SK-N-SH (cell line): ENCODE measurements around the gene AP2A2. TPM values are rescaled to one million over a fixed set of nuclear protein-coding genes. Genes with fewer than 3 reads are reported as not detected.
A peak's percentile ranks its signal among the peaks of the same experiment; 100 is the strongest.

Source experiments
- CTCF ChIA-PET: fragments of 300-600, 350-600 bp; formaldehyde crosslinking; extraction: SDS; loops from one replicate; lab custom pipeline; 2021; lab: Yijun Ruan, JAX
- POLR2A ChIA-PET: fragments of 350-600 bp; sonication (Branson Sonifier 250); formaldehyde crosslinking; extraction: SDS; loops from one replicate; lab custom pipeline; 2020; ENCODE audit warnings: antibody characterized with exemption, inconsistent platforms; lab: Yijun Ruan, JAX
- DNase-seq: peaks from one replicate; pipeline ENCODE4 v3.0.0; 2012
- H2AFZ ChIP-seq: fragments of 200-600 bp; sonication (generic); 2 replicates; pipeline ENCODE4 v1.8.1; 2016; ENCODE audit warnings: antibody characterized with exemption, mild to moderate bottlenecking, low read depth
- H3F3A ChIP-seq: fragments of 200-600 bp; sonication (generic); replicated peaks from 2 replicates; pipeline ENCODE3; 2016; ENCODE audit warnings: antibody characterized with exemption, mild to moderate bottlenecking; ENCODE audit not compliant: insufficient read depth
- H3K27ac ChIP-seq, 2 experiments: fragments of 200-500 bp in 1 of 2; fragments of 200-600 bp in 1 of 2; sonication (Bioruptor generic) in 1 of 2; sonication (generic), shearing (Covaris generic) in 1 of 2; 2 replicates each; pipeline versions ENCODE4 v1.5.1 to v1.6.1; 2014 to 2016; ENCODE audit warnings: low read depth in 2 of 2, inconsistent platforms in 1 of 2, low read length in 1 of 2, mild to moderate bottlenecking in 1 of 2, mixed read lengths in 1 of 2
- H3K27me3 ChIP-seq: fragments of 200-600 bp; sonication (generic), shearing (Covaris generic); 2 replicates; pipeline ENCODE4 v1.6.1; 2016; ENCODE audit warnings: mixed run types; ENCODE audit not compliant: insufficient read depth
- H3K36me3 ChIP-seq, 2 experiments: fragments of 200-500 bp in 1 of 2; fragments of 200-600 bp in 1 of 2; sonication (Bioruptor generic) in 1 of 2; sonication (generic) in 1 of 2; replicated peaks in 1 of 2; 2 replicates each; pipeline versions ENCODE3 to v1.5.1; 2014 to 2016; ENCODE audit warnings: low read length in 1 of 2, mild to moderate bottlenecking in 1 of 2; ENCODE audit not compliant: insufficient read depth in 2 of 2, control insufficient read depth in 1 of 2
- H3K4me1 ChIP-seq, 2 experiments: fragments of 200-500 bp in 1 of 2; fragments of 200-600 bp in 1 of 2; sonication (Bioruptor generic) in 1 of 2; sonication (generic), shearing (Covaris generic) in 1 of 2; 2 replicates each; pipeline versions ENCODE4 v1.5.1 to v1.6.1; 2014 to 2016; ENCODE audit warnings: low read depth in 1 of 2, low read length in 1 of 2, mixed run types in 1 of 2; ENCODE audit not compliant: insufficient read depth in 2 of 2, control insufficient read depth in 1 of 2
- H3K4me2 ChIP-seq: fragments of 200-600 bp; sonication (generic), shearing (Covaris generic); 2 replicates; pipeline ENCODE4 v1.6.1; 2017; ENCODE audit warnings: mixed run types
- H3K4me3 ChIP-seq, 2 experiments: fragments of 200-500 bp in 1 of 2; fragments of 200-600 bp in 1 of 2; sonication (Bioruptor generic) in 1 of 2; sonication (generic), shearing (Covaris generic) in 1 of 2; 2 replicates each; pipeline versions ENCODE4 v1.5.1 to v1.8.1; 2014 to 2016; ENCODE audit warnings: low read depth in 2 of 2, inconsistent platforms in 1 of 2, low read length in 1 of 2, mild to moderate bottlenecking in 1 of 2, mixed read lengths in 1 of 2, moderate library complexity in 1 of 2
- H3K79me2 ChIP-seq: fragments of 200-600 bp; sonication (generic); 2 replicates; pipeline ENCODE4 v1.8.1; 2017; ENCODE audit warnings: mild to moderate bottlenecking; ENCODE audit not compliant: insufficient read depth
- H3K9ac ChIP-seq: fragments of 200-600 bp; sonication (generic); 2 replicates; pipeline ENCODE4 v1.6.1; 2017; ENCODE audit warnings: mixed run types
- H3K9me2 ChIP-seq: fragments of 200-600 bp; sonication (generic); 2 replicates; pipeline ENCODE4 v1.6.1; 2017; ENCODE audit warnings: mixed run types
- H3K9me3 ChIP-seq: fragments of 200-600 bp; sonication (generic); 2 replicates; pipeline ENCODE4 v1.6.1; 2017; ENCODE audit warnings: mixed run types, mild to moderate bottlenecking, moderate library complexity
- H4K20me1 ChIP-seq: fragments of 200-600 bp; sonication (generic); 2 replicates; pipeline ENCODE4 v1.6.1; 2017; ENCODE audit warnings: mild to moderate bottlenecking, mixed run types; ENCODE audit not compliant: insufficient read depth
- FOSL2 ChIP-seq: IDR thresholded peaks from 2 replicates; pipeline ENCODE4 v1.4.0; 2012; ENCODE audit warnings: low read depth, mild to moderate bottlenecking, moderate library complexity, borderline replicate concordance
- FOXJ3 ChIP-seq: sonication (generic); formaldehyde crosslinking; IDR thresholded peaks from 2 replicates; pipeline ENCODE4 v1.5.1; 2020; ENCODE audit warnings: mild to moderate bottlenecking, missing genetic modification reagents
- FOXM1 ChIP-seq: IDR thresholded peaks from 2 replicates; pipeline ENCODE4 v1.4.0; 2012; ENCODE audit warnings: low read depth, mild to moderate bottlenecking
- GABPA ChIP-seq: IDR thresholded peaks from 2 replicates; pipeline ENCODE4 v1.4.0; 2012; ENCODE audit warnings: low read depth, mild to moderate bottlenecking
- MEF2A ChIP-seq: IDR thresholded peaks from 2 replicates; pipeline ENCODE4 v1.4.0; 2012; ENCODE audit warnings: low read depth, borderline replicate concordance
- NFIC ChIP-seq: IDR thresholded peaks from 2 replicates; pipeline ENCODE4 v1.4.0; 2012; ENCODE audit warnings: borderline replicate concordance
- RAD21 ChIP-seq: IDR thresholded peaks from 2 replicates; pipeline ENCODE4 v1.6.1; 2012; ENCODE audit warnings: mild to moderate bottlenecking, low read length
- SMC3 ChIP-seq: IDR thresholded peaks from 2 replicates; pipeline ENCODE4 v1.6.1; 2012; ENCODE audit warnings: low read depth, low read length, improper control_type of control experiment
- TEAD4 ChIP-seq: IDR thresholded peaks from 2 replicates; pipeline ENCODE4 v1.4.0; 2012; ENCODE audit warnings: mild to moderate bottlenecking, borderline replicate concordance; ENCODE audit not compliant: insufficient read depth
- YY1 ChIP-seq: IDR thresholded peaks from 2 replicates; pipeline ENCODE4 v1.4.0; 2012; ENCODE audit warnings: low read depth, mild to moderate bottlenecking
- WGBS: methylation state at CpG from one replicate; pipeline ENCODE4 v1.1.6; 2017; ENCODE audit warnings: low lambda C conversion rate; 5-methylcytosine and 5-hydroxymethylcytosine counted together
- polyA plus RNA-seq, 3 experiments: library from polyadenylated mRNA; depleted of rRNA; stranded (reverse); fragments of >200 nt; gene quantifications; 2 replicates each; pipeline ENCODE4 v1.2.3, GENCODE V29; 2012
- TF ChIP-seq, protein P1 (sequence below): IDR thresholded peaks from 2 replicates; pipeline ENCODE4 v1.4.0; 2012; ENCODE audit warnings: low read depth, borderline replicate concordance
- TF ChIP-seq, protein P2 (sequence below): IDR thresholded peaks from 2 replicates; pipeline ENCODE4 v1.6.1; 2012; ENCODE audit warnings: mild to moderate bottlenecking, low read depth, low read length, moderate library complexity
- TF ChIP-seq, protein P3 (sequence below): IDR thresholded peaks from 2 replicates; pipeline ENCODE4 v1.4.0; 2012; ENCODE audit warnings: low read depth
- TF ChIP-seq, protein P4 (sequence below): fragments of 150-350 bp; IDR thresholded peaks from 2 replicates; pipeline ENCODE4 v1.6.1; 2017; ENCODE audit warnings: antibody characterized with exemption, low read length, low read depth, borderline replicate concordance

Gene AP2A2
- polyA plus RNA-seq, 1 of the 3 experiments (the other 2 are of a cell fraction) = 42.7 TPM

DNA sequence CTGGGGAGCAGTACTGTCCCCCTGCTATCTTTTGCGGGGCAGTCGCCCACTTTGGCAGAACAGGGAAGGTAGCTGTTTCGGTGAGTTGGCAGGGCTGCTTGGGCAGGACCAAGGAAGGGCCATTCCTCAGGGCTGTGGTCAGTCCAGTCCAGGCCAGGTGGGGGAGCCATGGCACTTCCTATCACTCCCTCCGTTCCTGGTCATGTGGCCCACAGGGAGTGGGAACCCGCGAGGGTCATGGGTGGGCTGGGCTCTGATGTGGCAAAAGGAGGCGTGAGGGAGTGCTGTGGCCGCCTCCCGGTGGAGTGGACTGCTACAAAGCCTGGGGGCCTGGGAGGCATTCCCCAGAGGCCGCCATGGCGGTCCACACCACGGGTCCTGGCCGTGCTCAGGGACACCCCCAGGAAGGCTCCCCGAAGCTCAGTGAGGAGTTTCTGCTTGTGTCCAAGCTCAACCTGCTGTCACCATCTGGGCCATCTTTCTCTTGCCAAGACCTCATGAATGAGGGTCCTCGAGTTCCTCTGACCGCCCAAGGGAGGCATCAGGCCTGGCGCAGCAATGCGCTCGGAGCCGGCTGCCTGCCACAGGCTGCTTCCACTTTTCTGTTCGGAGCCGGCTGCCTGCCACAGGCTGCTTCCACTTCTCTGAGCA, 27.0 kb upstream of the AP2A2 start:
- H3K4me2 ChIP-seq = no peak overlapping the region
- no peaks in the 10 kb centered on the region for H3K9me2 ChIP-seq
- WGBS = 83% methylated on average over 9 of the region's 22 CpGs
- no peaks in the 10 kb centered on the region for H3K4me1 ChIP-seq
- no peak overlapping the region for H3K4me3 ChIP-seq
- H3K9ac ChIP-seq = no peak overlapping the region
- CTCF ChIA-PET = interaction anchor here (0.7 to 2.6 kb wide), 14 partner anchors 12 to 304 kb away, joined by 3 to 21 read pairs (median 4); partner anchors contain the start of gene CHID1
- peak; percentile 65 for DNase-seq
- H3K27ac ChIP-seq = no peak overlapping the region
- H3K27me3 ChIP-seq = no peaks in the 10 kb centered on the region
- H4K20me1 ChIP-seq = no peaks in the 10 kb centered on the region
- no peaks in the 10 kb centered on the region for H3F3A ChIP-seq
- H3K36me3 ChIP-seq = peaks cover 0 to 51% of the 10 kb centered on the region in 2 experiments
- TF ChIP-seq, protein P1, sequence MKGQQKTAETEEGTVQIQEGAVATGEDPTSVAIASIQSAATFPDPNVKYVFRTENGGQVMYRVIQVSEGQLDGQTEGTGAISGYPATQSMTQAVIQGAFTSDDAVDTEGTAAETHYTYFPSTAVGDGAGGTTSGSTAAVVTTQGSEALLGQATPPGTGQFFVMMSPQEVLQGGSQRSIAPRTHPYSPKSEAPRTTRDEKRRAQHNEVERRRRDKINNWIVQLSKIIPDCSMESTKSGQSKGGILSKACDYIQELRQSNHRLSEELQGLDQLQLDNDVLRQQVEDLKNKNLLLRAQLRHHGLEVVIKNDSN = peak; percentile 24; the same call in 1 of the 2 replicates
- TF ChIP-seq, protein P2, sequence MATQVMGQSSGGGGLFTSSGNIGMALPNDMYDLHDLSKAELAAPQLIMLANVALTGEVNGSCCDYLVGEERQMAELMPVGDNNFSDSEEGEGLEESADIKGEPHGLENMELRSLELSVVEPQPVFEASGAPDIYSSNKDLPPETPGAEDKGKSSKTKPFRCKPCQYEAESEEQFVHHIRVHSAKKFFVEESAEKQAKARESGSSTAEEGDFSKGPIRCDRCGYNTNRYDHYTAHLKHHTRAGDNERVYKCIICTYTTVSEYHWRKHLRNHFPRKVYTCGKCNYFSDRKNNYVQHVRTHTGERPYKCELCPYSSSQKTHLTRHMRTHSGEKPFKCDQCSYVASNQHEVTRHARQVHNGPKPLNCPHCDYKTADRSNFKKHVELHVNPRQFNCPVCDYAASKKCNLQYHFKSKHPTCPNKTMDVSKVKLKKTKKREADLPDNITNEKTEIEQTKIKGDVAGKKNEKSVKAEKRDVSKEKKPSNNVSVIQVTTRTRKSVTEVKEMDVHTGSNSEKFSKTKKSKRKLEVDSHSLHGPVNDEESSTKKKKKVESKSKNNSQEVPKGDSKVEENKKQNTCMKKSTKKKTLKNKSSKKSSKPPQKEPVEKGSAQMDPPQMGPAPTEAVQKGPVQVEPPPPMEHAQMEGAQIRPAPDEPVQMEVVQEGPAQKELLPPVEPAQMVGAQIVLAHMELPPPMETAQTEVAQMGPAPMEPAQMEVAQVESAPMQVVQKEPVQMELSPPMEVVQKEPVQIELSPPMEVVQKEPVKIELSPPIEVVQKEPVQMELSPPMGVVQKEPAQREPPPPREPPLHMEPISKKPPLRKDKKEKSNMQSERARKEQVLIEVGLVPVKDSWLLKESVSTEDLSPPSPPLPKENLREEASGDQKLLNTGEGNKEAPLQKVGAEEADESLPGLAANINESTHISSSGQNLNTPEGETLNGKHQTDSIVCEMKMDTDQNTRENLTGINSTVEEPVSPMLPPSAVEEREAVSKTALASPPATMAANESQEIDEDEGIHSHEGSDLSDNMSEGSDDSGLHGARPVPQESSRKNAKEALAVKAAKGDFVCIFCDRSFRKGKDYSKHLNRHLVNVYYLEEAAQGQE = no peak
- peak; percentile 61 for TF ChIP-seq RAD21
- no peak overlapping the region for H2AFZ ChIP-seq
- H3K79me2 ChIP-seq = no peaks in the 10 kb centered on the region
- no peaks in the 10 kb centered on the region for H3K9me3 ChIP-seq
- POLR2A ChIA-PET = interaction anchor here (1.2 kb wide), 1 partner anchor 39 kb away, joined by 3 read pairs; no protein-coding TSS in a partner anchor

DNA sequence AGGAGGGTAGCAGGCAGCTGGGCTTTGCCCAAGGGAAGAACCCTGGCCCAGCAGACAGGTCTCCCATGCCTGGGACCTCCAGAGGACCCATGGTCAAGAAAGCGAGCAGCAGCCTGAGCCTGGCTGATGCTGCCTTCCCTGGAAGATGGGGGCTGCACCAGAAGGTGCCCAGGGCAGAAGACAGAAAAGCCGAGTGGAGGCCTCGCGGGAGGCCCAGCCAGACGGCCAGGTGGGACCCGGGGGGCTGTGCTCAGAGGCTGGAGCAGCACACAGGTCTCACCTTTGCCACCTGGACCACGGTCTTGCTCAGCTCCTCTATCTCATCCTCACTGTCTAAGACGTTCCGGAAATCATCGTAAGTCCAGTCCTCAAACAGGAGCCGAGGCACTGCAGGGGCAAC, 25.9 kb upstream of the AP2A2 start:
- Histone ChIP-seq H3K4me3 (no peak overlapping the region), H3K9ac (no peak overlapping the region), H3K79me2 (no peaks in the 10 kb centered on the region), H3K4me1 (no peaks in the 10 kb centered on the region), H3K9me2 (no peaks in the 10 kb centered on the region), H2AFZ (no peak overlapping the region), H3K4me2 (no peak overlapping the region), H3K27me3 (no peaks in the 10 kb centered on the region), H3K9me3 (no peaks in the 10 kb centered on the region), H4K20me1 (no peaks in the 10 kb centered on the region), H3F3A (no peaks in the 10 kb centered on the region), H3K27ac (no peak overlapping the region), H3K36me3 (peaks cover 0 to 61% of the 10 kb centered on the region in 2 experiments)
- 92% methylated on average over 5 of the region's 11 CpGs for WGBS
- TF ChIP-seq, protein P2 = no peak
- TF ChIP-seq FOXJ3 (no peak), GABPA (no peak), SMC3 (no peak), NFIC (no peak), YY1 (no peak), TEAD4 (no peak), FOSL2 (no peak), MEF2A (no peak), FOXM1 (no peak)
- TF ChIP-seq, protein P3, sequence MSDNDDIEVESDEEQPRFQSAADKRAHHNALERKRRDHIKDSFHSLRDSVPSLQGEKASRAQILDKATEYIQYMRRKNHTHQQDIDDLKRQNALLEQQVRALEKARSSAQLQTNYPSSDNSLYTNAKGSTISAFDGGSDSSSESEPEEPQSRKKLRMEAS = no peak
- TF ChIP-seq, protein P4, sequence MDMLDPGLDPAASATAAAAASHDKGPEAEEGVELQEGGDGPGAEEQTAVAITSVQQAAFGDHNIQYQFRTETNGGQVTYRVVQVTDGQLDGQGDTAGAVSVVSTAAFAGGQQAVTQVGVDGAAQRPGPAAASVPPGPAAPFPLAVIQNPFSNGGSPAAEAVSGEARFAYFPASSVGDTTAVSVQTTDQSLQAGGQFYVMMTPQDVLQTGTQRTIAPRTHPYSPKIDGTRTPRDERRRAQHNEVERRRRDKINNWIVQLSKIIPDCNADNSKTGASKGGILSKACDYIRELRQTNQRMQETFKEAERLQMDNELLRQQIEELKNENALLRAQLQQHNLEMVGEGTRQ = no peak
- POLR2A ChIA-PET = no interaction called here
- no peak for DNase-seq
- CTCF ChIA-PET = interaction anchor here (2.6 kb wide), 1 partner anchor 51 kb away, joined by 21 read pairs; no protein-coding TSS in a partner anchor
